Activated CD4-positive, alpha-beta T cell treated with anti-CD3 and anti-CD28 coated beads for 36 hours (primary cell): ENCODE results near the gene RIC8A. TPM values are rescaled to one million over a fixed set of nuclear protein-coding genes. Genes with fewer than 3 reads are reported as not detected.

Source experiments
- ATAC-seq: fragments of 200-7000 bp; cut with Tn5 transposase; one replicate; pipeline ENCODE4 v1.10.0; 2021; ENCODE audit warnings: mild to moderate bottlenecking, moderate library complexity
- CTCF ChIA-PET: fragments of 350-600 bp; sonication (Branson Sonifier 250); formaldehyde crosslinking; loops from one replicate; lab custom pipeline; 2021; ENCODE audit warnings: antibody characterized with exemption; lab: Charles Lee
- POLR2A ChIA-PET: fragments of 350-600 bp; sonication (Branson Sonifier 250); formaldehyde crosslinking; loops from one replicate; lab custom pipeline; 2021; ENCODE audit warnings: antibody characterized with exemption, inconsistent platforms; lab: Charles Lee
- DNase-seq: peaks from one replicate; pipeline ENCODE4 v3.0.0-alpha.2; 2020
- H3K27ac Mint-ChIP-seq: one replicate; pipeline ENCODE4 v1.8.0; 2021; ENCODE audit warnings: mixed read lengths
- H3K27me3 Mint-ChIP-seq: one replicate; pipeline ENCODE4 v1.8.0; 2021; ENCODE audit warnings: mixed read lengths
- H3K36me3 Mint-ChIP-seq: one replicate; pipeline ENCODE4 v1.8.0; 2021; ENCODE audit warnings: low read depth, mixed read lengths
- H3K4me1 Mint-ChIP-seq: one replicate; pipeline ENCODE4 v1.8.0; 2021; ENCODE audit warnings: mixed read lengths
- H3K4me3 Mint-ChIP-seq: one replicate; pipeline ENCODE4 v1.8.0; 2021; ENCODE audit warnings: mild to moderate bottlenecking, moderate library complexity, mixed read lengths
- H3K9me3 Mint-ChIP-seq: one replicate; pipeline ENCODE4 v1.8.0; 2021; ENCODE audit warnings: low read depth, mixed read lengths
- intact Hi-C, 2 experiments: fragments of 100-400 bp; cut with DNase I in 1 of 2; cut with micrococcal nuclease in 1 of 2; formaldehyde crosslinking; loops; one replicate each; pipeline versions ENCODE4 v1.14.2 to v1.15.1; 2022 to 2024; cut with DNase I, micrococcal nuclease
- total RNA-seq, 2 experiments: library from RNA; stranded (reverse); gene quantifications; one replicate each; pipeline ENCODE4 v1.2.3, GENCODE V29; 2021

Gene RIC8A
- total RNA-seq, 2 experiments from 2014 or later, result 104 to 124 TPM

GRCh38 chr11:205221-206001, 2.1 kb upstream of the RIC8A start:
- DNase-seq (no peak), ATAC-seq (no peak)
- CTCF ChIA-PET, result interaction anchor here (0.7 to 2.7 kb wide), 3 partner anchors 45 to 244 kb away, joined by 3 to 12 read pairs (median 6); partner anchors contain the start of genes PTDSS2 and SIGIRR
- peaks cover 64% of the 10 kb centered on the region for H3K36me3 Mint-ChIP-seq
- intact Hi-C loops, result loop anchor here in 1 of 2 experiments (5.0 kb wide), 2 partner anchors 107 to 247 kb away; partner anchors contain the start of genes IFITM1 and PTDSS2
- peak overlapping the region; percentile 94 for H3K4me3 Mint-ChIP-seq
- POLR2A ChIA-PET, result no interaction called here
- H3K4me1 Mint-ChIP-seq, result peaks cover 66% of the 10 kb centered on the region
- peak overlapping the region; percentile 99 for H3K27ac Mint-ChIP-seq
- no peaks in the 10 kb centered on the region for H3K9me3 Mint-ChIP-seq
- H3K27me3 Mint-ChIP-seq, result no peaks in the 10 kb centered on the region

GRCh38 chr11:206002-206384, 1.5 kb upstream of the RIC8A start:
- CTCF ChIA-PET, result interaction anchor here (0.7 to 2.4 kb wide), 5 partner anchors 38 to 243 kb away, joined by 3 to 10 read pairs (median 6); partner anchors contain the start of genes PTDSS2 and SIGIRR
- Mint-ChIP-seq H3K27ac (peak overlapping the region; percentile 99), H3K4me3 (peak overlapping the region; percentile 94), H3K9me3 (no peaks in the 10 kb centered on the region), H3K36me3 (peaks cover 66% of the 10 kb centered on the region), H3K4me1 (peaks cover 64% of the 10 kb centered on the region), H3K27me3 (no peaks in the 10 kb centered on the region)
- POLR2A ChIA-PET, result no interaction called here
- DNase-seq (peak; percentile 6), ATAC-seq (no peak)
- intact Hi-C loops, result loop anchor here in 1 of 2 experiments (5.0 kb wide), 2 partner anchors 106 to 246 kb away; partner anchors contain the start of genes IFITM1 and PTDSS2

GRCh38 chr11:206526-207207, 841 bp upstream of the RIC8A start:
- no peak for ATAC-seq

GRCh38 chr11:207863-208180, 314 bp downstream of the RIC8A start:
- intact Hi-C loops, result loop anchor here (1.0 to 5.0 kb wide), 12 partner anchors 28 to 601 kb away; partner anchors contain the start of genes PSMD13 (in 2 of the 2), SIRT3 (in 2 of the 2), DEAF1 (in 1 of the 2) and IFITM1 (in 1 of the 2)
- CTCF ChIA-PET, result interaction anchor here (0.6 to 2.4 kb wide), 14 partner anchors 8 to 241 kb away, joined by 3 to 10 read pairs (median 4); partner anchors contain the start of genes PSMD13 and SIRT3
- H3K27me3 Mint-ChIP-seq, result no peaks in the 10 kb centered on the region
- peak; percentile 10 for ATAC-seq
- peaks cover 70% of the 10 kb centered on the region for H3K36me3 Mint-ChIP-seq
- POLR2A ChIA-PET, result interaction anchor here (0.5 to 1.2 kb wide), 10 partner anchors 8 to 360 kb away, joined by 3 to 25 read pairs (median 4); partner anchors contain the start of genes PSMD13, RNH1 and SIRT3
- H3K4me3 Mint-ChIP-seq, result peak overlapping the region; percentile 94
- no peak for DNase-seq
- no peaks in the 10 kb centered on the region for H3K9me3 Mint-ChIP-seq
- H3K4me1 Mint-ChIP-seq, result peaks cover 51% of the 10 kb centered on the region
- H3K27ac Mint-ChIP-seq, result peak overlapping the region; percentile 99

More at GRCh38 chr11:206526-207207, 841 bp upstream of the RIC8A start:
- Mint-ChIP-seq H3K36me3 (peaks cover 67% of the 10 kb centered on the region), H3K27ac (peak overlapping the region; percentile 99), H3K4me3 (peak overlapping the region; percentile 94), H3K9me3 (no peaks in the 10 kb centered on the region), H3K27me3 (no peaks in the 10 kb centered on the region), H3K4me1 (peaks cover 63% of the 10 kb centered on the region)
- DNase-seq, result peak; percentile 36
- CTCF ChIA-PET, result interaction anchor here (0.7 to 2.4 kb wide), 14 partner anchors 9 to 242 kb away, joined by 3 to 10 read pairs (median 4); partner anchors contain the start of genes PSMD13, PTDSS2 and SIRT3
- intact Hi-C loops, result loop anchor here (1.0 to 5.0 kb wide), 10 partner anchors 30 to 603 kb away; partner anchors contain the start of genes PSMD13 (in 2 of the 2), SIRT3 (in 2 of the 2), DEAF1 (in 1 of the 2) and IFITM1 (in 1 of the 2)
- POLR2A ChIA-PET, result interaction anchor here (0.8 to 1.2 kb wide), 8 partner anchors 10 to 362 kb away, joined by 3 to 25 read pairs (median 4); partner anchors contain the start of genes PSMD13, RNH1 and SIRT3

GRCh38 chr11:208181-208916, 841 bp downstream of the RIC8A start:
- peaks cover 69% of the 10 kb centered on the region for H3K36me3 Mint-ChIP-seq

GRCh38 chr11:208917-209260, 1.4 kb downstream of the RIC8A start:
- Mint-ChIP-seq H3K36me3 (peaks cover 66% of the 10 kb centered on the region), H3K4me1 (peaks cover 41% of the 10 kb centered on the region), H3K27me3 (no peaks in the 10 kb centered on the region), H3K4me3 (peak overlapping the region; percentile 94), H3K27ac (peak overlapping the region; percentile 85), H3K9me3 (no peaks in the 10 kb centered on the region)
- intact Hi-C loops, result loop anchor here (1.0 to 5.0 kb wide), 4 partner anchors 60 to 243 kb away; partner anchors contain the start of genes IFITM1 (in 1 of the 2) and PTDSS2 (in 1 of the 2)
- no peak for DNase-seq
- ChIA-PET CTCF (interaction anchor here (0.5 to 2.1 kb wide), 7 partner anchors 26 to 557 kb away, joined by 3 to 7 read pairs (median 3); no protein-coding TSS in a partner anchor), POLR2A (interaction anchor here (1.4 kb wide), 1 partner anchor 26 kb away, joined by 4 read pairs; no protein-coding TSS in a partner anchor)
- no peak for ATAC-seq

More at GRCh38 chr11:208181-208916, 841 bp downstream of the RIC8A start:
- CTCF ChIA-PET, result interaction anchor here (0.5 to 2.4 kb wide), 9 partner anchors 27 to 558 kb away, joined by 3 to 10 read pairs (median 3); no protein-coding TSS in a partner anchor
- no peaks in the 10 kb centered on the region for H3K9me3 Mint-ChIP-seq
- peak overlapping the region; percentile 94 for H3K4me3 Mint-ChIP-seq
- no peaks in the 10 kb centered on the region for H3K27me3 Mint-ChIP-seq
- H3K27ac Mint-ChIP-seq, result peak overlapping the region; percentile 99
- intact Hi-C loops, result loop anchor here (1.0 to 5.0 kb wide), 4 partner anchors 61 to 244 kb away; partner anchors contain the start of genes IFITM1 (in 1 of the 2) and PTDSS2 (in 1 of the 2)
- POLR2A ChIA-PET, result interaction anchor here (1.2 to 1.4 kb wide), 2 partner anchors 27 to 74 kb away, joined by 4 read pairs; no protein-coding TSS in a partner anchor
- DNase-seq (peak; percentile 91), ATAC-seq (peak; percentile 68)
- peaks cover 46% of the 10 kb centered on the region for H3K4me1 Mint-ChIP-seq

GRCh38 chr11:209275-210121, 2.0 kb downstream of the RIC8A start:
- H3K27me3 Mint-ChIP-seq, result no peaks in the 10 kb centered on the region
- ChIA-PET POLR2A (interaction anchor here (0.8 to 1.4 kb wide), 2 partner anchors 26 to 1634 kb away, joined by 3 to 4 read pairs; no protein-coding TSS in a partner anchor), CTCF (interaction anchor here (0.5 to 2.1 kb wide), 7 partner anchors 25 to 557 kb away, joined by 3 to 7 read pairs (median 3); no protein-coding TSS in a partner anchor)
- peaks cover 68% of the 10 kb centered on the region for H3K36me3 Mint-ChIP-seq
- H3K9me3 Mint-ChIP-seq, result no peaks in the 10 kb centered on the region
- H3K4me3 Mint-ChIP-seq, result peak overlapping the region; percentile 94
- peak overlapping the region; percentile 85 for H3K27ac Mint-ChIP-seq
- DNase-seq, result peak; percentile 38
- intact Hi-C loops, result loop anchor here in 1 of 2 experiments (5.0 kb wide), 2 partner anchors 103 to 243 kb away; partner anchors contain the start of genes IFITM1 and PTDSS2
- H3K4me1 Mint-ChIP-seq, result peaks cover 35% of the 10 kb centered on the region
- no peak for ATAC-seq

- ChIA-PET POLR2A (interaction anchor here (0.8 kb wide), 1 partner anchor 1633 kb away, joined by 3 read pairs; no protein-coding TSS in a partner anchor), CTCF (interaction anchor here (1.6 kb wide), 1 partner anchor 40 kb away, joined by 5 read pairs; no protein-coding TSS in a partner anchor)
- Mint-ChIP-seq H3K9me3 (no peaks in the 10 kb centered on the region), H3K4me1 (peaks cover 29% of the 10 kb centered on the region), H3K36me3 (peaks cover 69% of the 10 kb centered on the region), H3K4me3 (peak overlapping the region; percentile 94), H3K27ac (peak overlapping the region; percentile 64), H3K27me3 (no peaks in the 10 kb centered on the region)
- intact Hi-C loops, result no loop called here
- DNase-seq (no peak), ATAC-seq (no peak)
These were observed 2.8 kb downstream of the RIC8A start for GRCh38 chr11:210122-210802.

- ATAC-seq, result no peak
- POLR2A ChIA-PET, result no interaction called here
- Mint-ChIP-seq H3K4me3 (no peak overlapping the region), H3K27ac (peak overlapping the region; percentile 47), H3K9me3 (no peaks in the 10 kb centered on the region), H3K4me1 (peaks cover 23% of the 10 kb centered on the region), H3K36me3 (peaks cover 70% of the 10 kb centered on the region), H3K27me3 (no peaks in the 10 kb centered on the region)
- CTCF ChIA-PET, result no interaction called here
- intact Hi-C loops, result no loop called here
- DNase-seq, result no peak
These were observed 3.3 kb downstream of the RIC8A start for GRCh38 chr11:210803-211180.
